GM13976 (cell line): ENCODE results near the gene INCA1.

Source experiments
- DNase-seq: peaks from one replicate; pipeline ENCODE4 v3.0.0; 2012; ENCODE audit warnings: low spot score
- in situ Hi-C: fragments of 300-500 bp; cut with MboI; formaldehyde crosslinking; loops from one replicate; pipeline ENCODE4 v1.12.0; 2022; ENCODE audit warnings: low sequenced_read_pairs, mixed read lengths, inconsistent platforms; ENCODE audit not compliant: unreplicated experiment
- TF ChIP-seq, protein P1 (sequence below): IDR thresholded peaks from 2 replicates; pipeline ENCODE4 v1.5.1; 2012; ENCODE audit warnings: borderline replicate concordance, mild to moderate bottlenecking; ENCODE audit not compliant: insufficient read depth; ENCODE audit errors: extremely low read depth, missing control alignments, control extremely low read depth

The INCA1 gene

DNA sequence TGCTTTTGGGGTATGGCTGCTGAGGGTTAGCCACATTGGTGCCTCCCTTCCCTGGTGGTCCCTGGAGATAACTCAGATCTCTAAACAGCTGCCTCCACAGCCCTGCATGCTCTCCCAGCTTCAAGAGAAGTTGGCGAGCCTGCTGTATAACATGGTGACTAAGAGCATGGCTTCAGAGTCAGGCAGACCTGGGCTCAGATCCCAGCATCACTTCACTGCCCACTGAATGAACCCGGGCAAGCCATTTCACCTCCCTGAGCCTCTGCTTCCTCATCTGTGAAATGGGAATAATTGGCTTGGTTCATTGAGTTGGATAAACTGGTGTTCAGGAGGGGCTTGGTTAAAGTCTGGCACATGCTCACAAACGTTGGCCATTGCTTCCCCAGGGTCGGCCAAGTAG is 17.0 kb upstream of the INCA1 start:
- TF ChIP-seq, protein P1, sequence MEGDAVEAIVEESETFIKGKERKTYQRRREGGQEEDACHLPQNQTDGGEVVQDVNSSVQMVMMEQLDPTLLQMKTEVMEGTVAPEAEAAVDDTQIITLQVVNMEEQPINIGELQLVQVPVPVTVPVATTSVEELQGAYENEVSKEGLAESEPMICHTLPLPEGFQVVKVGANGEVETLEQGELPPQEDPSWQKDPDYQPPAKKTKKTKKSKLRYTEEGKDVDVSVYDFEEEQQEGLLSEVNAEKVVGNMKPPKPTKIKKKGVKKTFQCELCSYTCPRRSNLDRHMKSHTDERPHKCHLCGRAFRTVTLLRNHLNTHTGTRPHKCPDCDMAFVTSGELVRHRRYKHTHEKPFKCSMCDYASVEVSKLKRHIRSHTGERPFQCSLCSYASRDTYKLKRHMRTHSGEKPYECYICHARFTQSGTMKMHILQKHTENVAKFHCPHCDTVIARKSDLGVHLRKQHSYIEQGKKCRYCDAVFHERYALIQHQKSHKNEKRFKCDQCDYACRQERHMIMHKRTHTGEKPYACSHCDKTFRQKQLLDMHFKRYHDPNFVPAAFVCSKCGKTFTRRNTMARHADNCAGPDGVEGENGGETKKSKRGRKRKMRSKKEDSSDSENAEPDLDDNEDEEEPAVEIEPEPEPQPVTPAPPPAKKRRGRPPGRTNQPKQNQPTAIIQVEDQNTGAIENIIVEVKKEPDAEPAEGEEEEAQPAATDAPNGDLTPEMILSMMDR: no peak
- in situ Hi-C loops: no loop called here
- DNase-seq: no peak

DNA sequence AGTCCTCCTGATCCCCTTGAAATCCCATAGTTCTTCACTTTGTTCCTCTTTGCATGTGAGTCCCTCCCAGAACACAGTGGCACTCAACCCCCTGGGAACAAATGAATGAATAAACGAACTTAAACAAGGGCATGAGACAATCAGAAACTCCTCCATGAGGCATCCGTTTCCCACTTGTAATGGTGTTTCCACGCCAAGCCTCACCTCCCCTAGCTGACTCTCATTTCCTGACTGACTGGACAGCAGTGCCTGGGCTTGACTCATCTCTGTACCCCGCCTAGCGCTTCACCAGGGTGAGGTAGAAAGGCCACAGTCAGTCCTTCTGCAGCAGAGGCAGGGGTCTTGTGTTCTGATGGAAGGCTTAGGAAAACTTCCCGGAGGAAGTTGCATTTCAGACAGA is 14.6 kb upstream of the INCA1 start:
- in situ Hi-C loops: no loop called here
- peak; percentile 79 for DNase-seq
- TF ChIP-seq, protein P1: no peak

- TF ChIP-seq, protein P1: no peak
- in situ Hi-C loops: no loop called here
- no peak for DNase-seq
These were observed 6.0 kb upstream of the INCA1 start for GRCh38 chr17:5003214-5003867.

- in situ Hi-C loops: no loop called here
- TF ChIP-seq, protein P1: no peak
- DNase-seq: no peak
These were observed 4.9 kb upstream of the INCA1 start for GRCh38 chr17:5002121-5002788.

DNA sequence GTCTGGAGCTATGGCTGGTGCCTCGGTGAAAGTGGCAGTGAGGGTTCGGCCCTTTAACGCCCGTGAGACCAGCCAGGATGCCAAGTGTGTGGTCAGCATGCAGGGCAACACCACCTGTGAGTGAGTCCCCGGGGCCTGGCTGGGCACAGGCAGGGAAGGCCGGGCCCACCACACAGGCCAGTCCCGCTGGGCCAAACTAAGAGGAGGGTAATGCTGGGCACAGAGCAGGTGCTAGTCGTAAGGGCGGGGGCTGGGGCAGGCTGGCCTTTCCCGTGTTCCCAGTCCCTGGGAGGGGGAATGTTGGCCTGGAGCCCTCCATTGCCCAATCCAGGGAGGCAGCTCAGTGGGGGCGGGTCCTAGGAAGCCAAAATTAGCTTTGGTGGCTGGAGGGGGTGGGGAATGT is 2.9 kb upstream of the INCA1 start:
- TF ChIP-seq, protein P1: no peak
- no peak for DNase-seq
- in situ Hi-C loops: no loop called here

DNA sequence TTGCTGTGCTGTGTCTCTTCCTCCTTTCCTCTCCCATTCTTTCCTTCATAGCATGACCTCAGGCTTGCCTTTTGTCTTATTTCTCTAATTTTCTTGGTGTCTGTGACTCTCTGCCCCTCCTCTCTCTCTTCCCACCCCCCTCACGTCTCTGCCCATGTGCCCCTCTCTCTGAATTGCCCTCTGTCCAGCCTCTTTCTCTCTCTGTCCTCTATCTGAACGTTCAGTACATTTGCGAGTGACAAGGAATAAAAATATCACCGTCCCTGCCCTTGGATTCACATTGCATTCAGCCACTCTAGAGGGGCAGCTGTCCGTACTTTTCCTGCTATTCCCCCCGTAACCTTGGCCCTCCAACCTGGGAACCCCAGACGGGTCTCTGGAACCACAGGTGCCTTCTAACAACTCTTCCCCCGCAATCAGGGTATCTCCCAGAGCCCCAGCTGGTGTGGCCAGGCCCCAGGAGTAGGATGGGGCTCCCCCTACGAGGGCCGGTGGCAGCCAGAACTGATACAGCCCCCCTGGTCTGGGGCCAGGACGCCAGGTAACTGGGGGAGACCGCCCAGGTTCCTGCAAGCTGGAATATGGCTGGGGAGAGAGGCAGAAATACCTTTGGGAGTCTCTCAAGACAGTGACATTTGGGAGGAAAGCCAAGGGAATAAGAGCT is 2.2 kb upstream of the INCA1 start:
- TF ChIP-seq, protein P1: no peak
- in situ Hi-C loops: no loop called here
- DNase-seq: no peak
